ENCODE data around the gene GPC6.

DNA sequence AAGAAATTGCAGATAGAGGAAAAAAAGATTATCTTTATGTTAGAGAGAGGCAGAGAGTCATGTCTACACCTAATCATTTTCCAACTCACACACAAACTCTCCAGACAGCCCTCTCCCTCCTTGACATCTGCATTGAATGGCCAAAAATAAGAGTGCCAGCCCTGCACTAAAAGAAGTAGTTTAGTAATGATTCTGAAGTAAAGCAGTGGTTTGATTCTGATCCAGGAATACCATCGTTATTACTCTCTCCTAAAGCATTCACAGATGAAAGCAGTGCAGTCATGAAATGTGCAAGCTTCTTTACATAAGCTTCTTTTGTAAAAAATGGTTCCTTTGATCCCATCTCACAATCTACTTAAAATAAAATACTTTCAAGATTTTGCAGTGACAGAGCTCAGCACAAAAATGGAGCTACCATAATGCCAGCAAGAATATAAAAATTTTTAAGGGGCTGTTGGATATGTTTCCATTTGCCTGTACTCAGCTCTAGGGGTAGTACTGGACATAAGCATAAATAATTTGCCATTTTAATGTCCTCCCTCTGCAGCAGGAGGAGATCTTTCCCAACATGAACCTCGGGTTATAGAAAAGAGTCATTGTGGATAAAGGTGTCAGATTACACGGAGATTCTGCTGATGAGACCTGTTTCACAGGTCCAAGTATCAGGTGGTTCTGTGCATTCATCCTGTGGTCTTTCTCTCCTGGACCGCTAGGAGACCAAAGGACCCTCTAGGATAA, 846.6 kb downstream of the GPC6 start:
- TF ChIP-seq, protein P1, sequence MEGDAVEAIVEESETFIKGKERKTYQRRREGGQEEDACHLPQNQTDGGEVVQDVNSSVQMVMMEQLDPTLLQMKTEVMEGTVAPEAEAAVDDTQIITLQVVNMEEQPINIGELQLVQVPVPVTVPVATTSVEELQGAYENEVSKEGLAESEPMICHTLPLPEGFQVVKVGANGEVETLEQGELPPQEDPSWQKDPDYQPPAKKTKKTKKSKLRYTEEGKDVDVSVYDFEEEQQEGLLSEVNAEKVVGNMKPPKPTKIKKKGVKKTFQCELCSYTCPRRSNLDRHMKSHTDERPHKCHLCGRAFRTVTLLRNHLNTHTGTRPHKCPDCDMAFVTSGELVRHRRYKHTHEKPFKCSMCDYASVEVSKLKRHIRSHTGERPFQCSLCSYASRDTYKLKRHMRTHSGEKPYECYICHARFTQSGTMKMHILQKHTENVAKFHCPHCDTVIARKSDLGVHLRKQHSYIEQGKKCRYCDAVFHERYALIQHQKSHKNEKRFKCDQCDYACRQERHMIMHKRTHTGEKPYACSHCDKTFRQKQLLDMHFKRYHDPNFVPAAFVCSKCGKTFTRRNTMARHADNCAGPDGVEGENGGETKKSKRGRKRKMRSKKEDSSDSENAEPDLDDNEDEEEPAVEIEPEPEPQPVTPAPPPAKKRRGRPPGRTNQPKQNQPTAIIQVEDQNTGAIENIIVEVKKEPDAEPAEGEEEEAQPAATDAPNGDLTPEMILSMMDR (conservative IDR thresholded peaks at IDR 0.05; ENCODE audit: low read length), result no peak
- no peak for TF ChIP-seq EZH2phosphoT487 (IDR thresholded peaks at IDR 0.05; ENCODE audit: borderline replicate concordance, low read depth, low read length)

Data from OCI-LY7 (cell line).